IMR-90 (cell line): ENCODE data around the gene SHROOM4. TPM values are rescaled to one million over a fixed set of nuclear protein-coding genes. Genes with fewer than 3 reads are reported as not detected.

ENCODE experiments used
- ATAC-seq: fragments of 200-7000 bp; cut with Tn5 transposase; 2 replicates; pipeline ENCODE4 v1.9.1; 2020; ENCODE audit warnings: low read depth, mild to moderate bottlenecking, moderate library complexity
- BruUV-seq: library from RNA; stranded (reverse); fragments of 400-500 nt; replicated peaks from 2 replicates; lab custom pipeline; 2021; lab: Mats Ljungman, UMichigan
- CTCF ChIA-PET: fragments of 300-600 bp; formaldehyde crosslinking; extraction: SDS; loops from one replicate; lab custom pipeline; 2021; ENCODE audit warnings: antibody characterized with exemption; lab: Yijun Ruan, JAX
- POLR2A ChIA-PET: fragments of 300-600 bp; sonication (Branson Sonifier 250); formaldehyde crosslinking; loops from one replicate; lab custom pipeline; 2022; ENCODE audit warnings: antibody characterized with exemption; ENCODE audit not compliant: unreplicated experiment; lab: Charles Lee
- DNase-seq: peaks from one replicate; pipeline ENCODE4 v3.0.0; 2013
- H2AFZ ChIP-seq: replicated peaks from 2 replicates; pipeline ENCODE3; 2013; ENCODE audit warnings: low read length, mild to moderate bottlenecking; ENCODE audit not compliant: poor library complexity
- H2AK5ac ChIP-seq: 2 replicates; pipeline ENCODE4 v1.6.1; 2013; ENCODE audit warnings: low read depth, low read length, inconsistent platforms
- H2AK9ac ChIP-seq: replicated peaks from 2 replicates; pipeline ENCODE3; 2013; ENCODE audit warnings: mild to moderate bottlenecking, low read depth, low read length, moderate library complexity; ENCODE audit not compliant: poor library complexity
- H2BK120ac ChIP-seq: 2 replicates; pipeline ENCODE4 v1.6.1; 2013; ENCODE audit warnings: low read depth, low read length, inconsistent platforms
- H2BK15ac ChIP-seq: 3 replicates; pipeline ENCODE4 v1.6.1; 2013; ENCODE audit warnings: low read depth, low read length, inconsistent platforms
- H2BK20ac ChIP-seq: 2 replicates; pipeline ENCODE4 v1.6.1; 2013; ENCODE audit warnings: low read depth, mild to moderate bottlenecking, inconsistent platforms, low read length, moderate library complexity
- H2BK5ac ChIP-seq: 2 replicates; pipeline ENCODE4 v1.6.1; 2013; ENCODE audit warnings: mild to moderate bottlenecking, low read depth, low read length, inconsistent platforms; ENCODE audit not compliant: poor library complexity, severe bottlenecking
- H3K14ac ChIP-seq: replicated peaks from 2 replicates; pipeline ENCODE4 v1.6.1; 2013; ENCODE audit warnings: low read depth, low read length, inconsistent platforms
- H3K18ac ChIP-seq: 2 replicates; pipeline ENCODE4 v1.6.1; 2013; ENCODE audit warnings: low read depth, low read length, control low read depth
- H3K23ac ChIP-seq: 2 replicates; pipeline ENCODE4 v1.6.1; 2013; ENCODE audit warnings: low read depth, low read length, inconsistent platforms
- H3K27ac ChIP-seq: 2 replicates; pipeline ENCODE4 v1.5.1; 2013; ENCODE audit warnings: mild to moderate bottlenecking, control low read depth, low read length; ENCODE audit not compliant: insufficient read depth
- H3K27me3 ChIP-seq: 2 replicates; pipeline ENCODE4 v1.6.1; 2013; ENCODE audit warnings: low read length; ENCODE audit not compliant: control insufficient read depth, insufficient read depth
- H3K36me3 ChIP-seq: 2 replicates; pipeline ENCODE4 v1.6.1; 2013; ENCODE audit warnings: low read length, mixed read lengths; ENCODE audit not compliant: control insufficient read depth, insufficient read depth
- H3K4ac ChIP-seq: 2 replicates; pipeline ENCODE4 v1.6.1; 2013; ENCODE audit warnings: low read depth, low read length, inconsistent platforms
- H3K4me1 ChIP-seq: 2 replicates; pipeline ENCODE4 v1.6.1; 2013; ENCODE audit warnings: low read length, mixed read lengths; ENCODE audit not compliant: control insufficient read depth, insufficient read depth
- H3K4me2 ChIP-seq: 2 replicates; pipeline ENCODE4 v1.6.1; 2013; ENCODE audit warnings: low read depth, mild to moderate bottlenecking, control low read depth, low read length, moderate library complexity
- H3K4me3 ChIP-seq: 2 replicates; pipeline ENCODE4 v1.5.1; 2013; ENCODE audit warnings: low read depth, mild to moderate bottlenecking, control low read depth, low read length, moderate library complexity; ENCODE audit not compliant: insufficient read depth
- H3K56ac ChIP-seq: 2 replicates; pipeline ENCODE4 v1.6.1; 2013; ENCODE audit warnings: low read length, inconsistent platforms; ENCODE audit not compliant: insufficient read depth; ENCODE audit errors: extremely low read depth
- H3K79me1 ChIP-seq, 2 experiments: 2 replicates each; pipeline ENCODE4 v1.6.1; 2013; ENCODE audit warnings: low read length in 2 of 2, inconsistent platforms in 1 of 2, low read depth in 1 of 2
- H3K9ac ChIP-seq: 2 replicates; pipeline ENCODE4 v1.6.1; 2013; ENCODE audit warnings: low read depth, low read length, control low read depth
- H3K9me1 ChIP-seq: 2 replicates; pipeline ENCODE4 v1.6.1; 2013; ENCODE audit warnings: low read length, inconsistent platforms; ENCODE audit not compliant: insufficient read depth
- H3K9me3 ChIP-seq: 2 replicates; pipeline ENCODE4 v1.6.1; 2013; ENCODE audit warnings: low read length; ENCODE audit not compliant: control insufficient read depth, insufficient read depth
- H4K20me1 ChIP-seq: 2 replicates; pipeline ENCODE4 v1.6.1; 2013; ENCODE audit warnings: low read length, inconsistent platforms; ENCODE audit not compliant: insufficient read depth
- H4K5ac ChIP-seq: 2 replicates; pipeline ENCODE4 v1.6.1; 2013; ENCODE audit warnings: mild to moderate bottlenecking, low read depth, low read length, control low read depth
- H4K8ac ChIP-seq, 2 experiments: 2 replicates each; pipeline ENCODE4 v1.6.1; 2013; ENCODE audit warnings: low read depth in 2 of 2, low read length in 2 of 2, control low read depth in 1 of 2, inconsistent platforms in 1 of 2
- H4K91ac ChIP-seq: 2 replicates; pipeline ENCODE4 v1.6.1; 2013; ENCODE audit warnings: low read depth, low read length, inconsistent platforms; ENCODE audit not compliant: insufficient read depth
- BHLHE40 ChIP-seq: fragments of 150-350 bp; IDR thresholded peaks from 2 replicates; pipeline ENCODE4 v1.6.1; 2016; ENCODE audit warnings: mild to moderate bottlenecking, low read depth, low read length
- CEBPB ChIP-seq: IDR thresholded peaks from 2 replicates; pipeline ENCODE4 v1.6.1; 2012; ENCODE audit warnings: low read depth, low read length, improper control_type of control experiment
- CHD1 ChIP-seq: IDR thresholded peaks from 2 replicates; pipeline ENCODE4 v1.6.1; 2012; ENCODE audit warnings: low read depth, low read length, improper control_type of control experiment
- CTCF ChIP-seq: conservative IDR thresholded peaks from 2 replicates; pipeline ENCODE4 v1.5.1; 2012; ENCODE audit warnings: mild to moderate bottlenecking, low read depth, low read length, improper control_type of control experiment
- FOS ChIP-seq: fragments of 150-350 bp; IDR thresholded peaks from 2 replicates; pipeline ENCODE4 v1.6.1; 2016; ENCODE audit warnings: low read depth, low read length
- MAFK ChIP-seq: IDR thresholded peaks from 2 replicates; pipeline ENCODE4 v1.6.1; 2012; ENCODE audit warnings: low read depth, low read length, improper control_type of control experiment
- MAZ ChIP-seq: IDR thresholded peaks from 2 replicates; pipeline ENCODE4 v1.6.1; 2012; ENCODE audit warnings: low read depth, mild to moderate bottlenecking, low read length, improper control_type of control experiment, moderate library complexity, borderline replicate concordance
- MXI1 ChIP-seq: IDR thresholded peaks from 2 replicates; pipeline ENCODE4 v1.6.1; 2012; ENCODE audit warnings: low read depth, mild to moderate bottlenecking, low read length, moderate library complexity, borderline replicate concordance
- NFE2L2 ChIP-seq: fragments of 150-350 bp; IDR thresholded peaks from 2 replicates; pipeline ENCODE4 v1.6.1; 2016; ENCODE audit warnings: low read depth, mild to moderate bottlenecking, low read length
- POLR2A ChIP-seq: IDR thresholded peaks from 2 replicates; pipeline ENCODE4 v1.6.1; 2012; ENCODE audit warnings: mild to moderate bottlenecking, low read depth, low read length
- RAD21 ChIP-seq: IDR thresholded peaks from 2 replicates; pipeline ENCODE4 v1.6.1; 2012; ENCODE audit warnings: low read length, improper control_type of control experiment
- RCOR1 ChIP-seq: IDR thresholded peaks from 2 replicates; pipeline ENCODE4 v1.6.1; 2012; ENCODE audit warnings: mild to moderate bottlenecking, low read length, improper control_type of control experiment; ENCODE audit not compliant: insufficient replicate concordance
- RFX5 ChIP-seq: IDR thresholded peaks from 2 replicates; pipeline ENCODE4 v1.8.0; 2012; ENCODE audit warnings: low read depth, mild to moderate bottlenecking, low read length, moderate library complexity
- SMC3 ChIP-seq: fragments of 150-350 bp; IDR thresholded peaks from 2 replicates; pipeline ENCODE4 v1.6.1; 2016; ENCODE audit warnings: low read depth, mild to moderate bottlenecking, antibody characterized with exemption, low read length, moderate library complexity
- WGBS, 2 experiments: methylation state at CpG; one replicate each; pipeline versions ENCODE4 v1.1.5 to v1.1.7; 2013; ENCODE audit warnings: missing lambda C conversion rate in 2 of 2; ENCODE audit not compliant: insufficient read length in 1 of 2; ENCODE audit errors: extremely low coverage in 2 of 2; 5-methylcytosine and 5-hydroxymethylcytosine counted together
- dilution Hi-C: fragments of 300-500 bp; cut with HindIII; formaldehyde crosslinking; loops from one replicate; pipeline ENCODE4 v1.14.3; 2018; ENCODE audit warnings: low sequenced_read_pairs; ENCODE audit not compliant: unreplicated experiment
- in situ Hi-C: fragments of 300-500 bp; cut with MboI; formaldehyde crosslinking; loops from 3 replicates; pipeline ENCODE4 v1.14.3; 2019; ENCODE audit warnings: low sequenced_read_pairs, inconsistent platforms, mixed read lengths
- intact Hi-C: fragments of 100-400 bp; cut with micrococcal nuclease; formaldehyde crosslinking; loops from 2 replicates; pipeline ENCODE4 v1.10.0; 2022
- polyA plus RNA-seq, 3 experiments: library from polyadenylated mRNA; depleted of rRNA; stranded (reverse); fragments of >200 nt; gene quantifications; 2 replicates each; pipeline ENCODE4 v1.2.3, GENCODE V29; 2012; ENCODE audit warnings: low replicate concordance in 1 of 3
- total RNA-seq: library from RNA; depleted of rRNA; stranded (reverse); fragments of >200 nt; gene quantifications from 2 replicates; pipeline ENCODE4 v1.2.3, GENCODE V29; 2012
- TF ChIP-seq, protein P1 (sequence below): fragments of 150-350 bp; IDR thresholded peaks from 2 replicates; pipeline ENCODE4 v1.6.1; 2016; ENCODE audit warnings: low read depth, mild to moderate bottlenecking, low read length, moderate library complexity, borderline replicate concordance
- TF ChIP-seq, protein P2 (sequence below): fragments of 150-350 bp; IDR thresholded peaks from 2 replicates; pipeline ENCODE4 v1.6.1; 2017; ENCODE audit warnings: mild to moderate bottlenecking, antibody characterized with exemption, low read length, low read depth

SHROOM4 gene
- total and polyA plus RNA-seq, 2 of the 4 experiments (the other 2 are of a cell fraction): 1.0 to 2.2 TPM

DNA sequence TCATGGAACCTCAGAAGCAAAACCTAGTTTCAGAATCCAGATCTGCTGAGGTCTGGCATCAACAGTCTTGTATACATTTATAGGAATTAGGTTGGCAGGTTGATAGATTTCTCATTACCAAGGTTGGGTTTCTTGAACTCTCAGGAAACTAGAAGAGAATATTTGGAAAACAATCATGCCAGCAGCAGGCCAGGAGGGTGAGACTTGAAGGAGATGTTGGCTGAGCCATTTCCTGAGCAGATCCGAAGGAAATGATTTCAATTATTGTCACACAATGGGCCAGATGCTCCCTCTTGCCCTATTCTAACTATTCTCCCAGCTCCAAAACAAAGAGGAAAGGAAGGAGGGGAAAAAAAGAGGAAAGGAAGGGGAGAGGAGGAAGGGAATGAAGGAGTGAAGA is 45.2 kb downstream of the SHROOM4 start:
- Histone ChIP-seq H2BK5ac (no peak overlapping the region), H4K20me1 (no peaks in the 10 kb centered on the region), H2BK15ac (no peak overlapping the region), H3K9ac (no peak overlapping the region), H2BK20ac (no peak overlapping the region), H3K27ac (no peak overlapping the region), H4K5ac (no peak overlapping the region), H2BK120ac (no peak overlapping the region), H3K27me3 (peaks cover 2% of the 10 kb centered on the region), H2AK9ac (no peak overlapping the region), H3K18ac (no peak overlapping the region), H3K9me1 (no peaks in the 10 kb centered on the region), H2AK5ac (no peak overlapping the region), H3K36me3 (no peaks in the 10 kb centered on the region), H3K4ac (no peak overlapping the region), H3K4me2 (no peak overlapping the region), H4K8ac (no peak overlapping the region), H4K91ac (no peak overlapping the region), H3K9me3 (no peaks in the 10 kb centered on the region), H3K4me1 (no peaks in the 10 kb centered on the region), H3K4me3 (no peak overlapping the region), H3K14ac (no peak overlapping the region), H3K79me1 (no peaks in the 10 kb centered on the region), H2AFZ (no peak overlapping the region), H3K56ac (no peak overlapping the region), H3K23ac (no peak overlapping the region)
- intact Hi-C loops: no loop called here
- ChIA-PET POLR2A (no interaction called here), CTCF (no interaction called here)
- in situ Hi-C loops: no loop called here
- no peak for ATAC-seq
- no CpG with 5 or more reads among the region's 1 CpG for WGBS, 2 experiments
- TF ChIP-seq RCOR1: no peak
- TF ChIP-seq, protein P1, sequence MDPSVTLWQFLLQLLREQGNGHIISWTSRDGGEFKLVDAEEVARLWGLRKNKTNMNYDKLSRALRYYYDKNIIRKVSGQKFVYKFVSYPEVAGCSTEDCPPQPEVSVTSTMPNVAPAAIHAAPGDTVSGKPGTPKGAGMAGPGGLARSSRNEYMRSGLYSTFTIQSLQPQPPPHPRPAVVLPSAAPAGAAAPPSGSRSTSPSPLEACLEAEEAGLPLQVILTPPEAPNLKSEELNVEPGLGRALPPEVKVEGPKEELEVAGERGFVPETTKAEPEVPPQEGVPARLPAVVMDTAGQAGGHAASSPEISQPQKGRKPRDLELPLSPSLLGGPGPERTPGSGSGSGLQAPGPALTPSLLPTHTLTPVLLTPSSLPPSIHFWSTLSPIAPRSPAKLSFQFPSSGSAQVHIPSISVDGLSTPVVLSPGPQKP: no peak
- TF ChIP-seq MAFK: no peak
- TF ChIP-seq NFE2L2: no peak
- TF ChIP-seq, protein P2, sequence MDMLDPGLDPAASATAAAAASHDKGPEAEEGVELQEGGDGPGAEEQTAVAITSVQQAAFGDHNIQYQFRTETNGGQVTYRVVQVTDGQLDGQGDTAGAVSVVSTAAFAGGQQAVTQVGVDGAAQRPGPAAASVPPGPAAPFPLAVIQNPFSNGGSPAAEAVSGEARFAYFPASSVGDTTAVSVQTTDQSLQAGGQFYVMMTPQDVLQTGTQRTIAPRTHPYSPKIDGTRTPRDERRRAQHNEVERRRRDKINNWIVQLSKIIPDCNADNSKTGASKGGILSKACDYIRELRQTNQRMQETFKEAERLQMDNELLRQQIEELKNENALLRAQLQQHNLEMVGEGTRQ: no peak
- TF ChIP-seq CHD1: no peak
- no peak for TF ChIP-seq FOS
- TF ChIP-seq RAD21: no peak
- TF ChIP-seq CTCF: no peak
- TF ChIP-seq MAZ: no peak
- no peak for TF ChIP-seq RFX5
- TF ChIP-seq POLR2A: no peak
- no peak for TF ChIP-seq BHLHE40
- no peak for TF ChIP-seq SMC3
- no peak for TF ChIP-seq CEBPB
- no peak for TF ChIP-seq MXI1
- dilution Hi-C loops: no loop called here
- BruUV-seq: no TSS peak
- no peak for DNase-seq
